Left hindlimb (tissue), 1 donor: Measurements from ENCODE around the gene CDKN2D.
A peak's percentile ranks its signal among the peaks of the same experiment; 100 is the strongest.

Experiments used
- DNase-seq: peaks from one replicate; pipeline ENCODE4 v3.0.0-alpha.2; 2018

The CDKN2D gene

GRCh38 chr19:10568826-10569651 is at the start of gene CDKN2D:
Gene CDKN2D, minus strand, starts transcription at chr19:10568979. Its CDS starts 326 bp downstream, at chr19:10568653.
- DNase-seq = peak; percentile 100

- no peak for DNase-seq
These were observed 48.8 kb upstream of the CDKN2D start for GRCh38 chr19:10617409-10618121.

- DNase-seq = no peak
These were observed 46.7 kb upstream of the CDKN2D start for GRCh38 chr19:10615429-10616023.

- DNase-seq = no peak
These were observed 43.8 kb upstream of the CDKN2D start for GRCh38 chr19:10612499-10613119.

GRCh38 chr19:10611907-10612306 is 43.1 kb upstream of the CDKN2D start:
- DNase-seq = no peak

- no peak for DNase-seq
These were observed 35.7 kb upstream of the CDKN2D start for GRCh38 chr19:10604460-10604980.

GRCh38 chr19:10603873-10604459 is 35.2 kb upstream of the CDKN2D start:
- DNase-seq = peak; percentile 44

- peak; percentile 70 for DNase-seq
These were observed 34.5 kb upstream of the CDKN2D start for GRCh38 chr19:10603084-10603872.

GRCh38 chr19:10602330-10603083 is 33.7 kb upstream of the CDKN2D start:
- DNase-seq = peak; percentile 86

- DNase-seq = no peak
These were observed 33.2 kb upstream of the CDKN2D start for GRCh38 chr19:10601999-10602329.

GRCh38 chr19:10600149-10600548 is 31.4 kb upstream of the CDKN2D start:
- no peak for DNase-seq

- peak; percentile 57 for DNase-seq
These were observed 25.2 kb upstream of the CDKN2D start for GRCh38 chr19:10593820-10594637.

GRCh38 chr19:10593148-10593547 is 24.4 kb upstream of the CDKN2D start:
- DNase-seq = no peak

- DNase-seq = no peak
These were observed 19.0 kb upstream of the CDKN2D start for GRCh38 chr19:10587839-10588150.

- no peak for DNase-seq
These were observed 18.5 kb upstream of the CDKN2D start, which contains the start of gene AP1M2 for GRCh38 chr19:10587022-10587838. Gene AP1M2, minus strand, starts transcription at chr19:10587312. Its CDS starts 81 bp downstream, at chr19:10587231.

- no peak for DNase-seq
These were observed 17.6 kb upstream of the CDKN2D start for GRCh38 chr19:10586396-10586795.

- DNase-seq = no peak
These were observed 14.4 kb upstream of the CDKN2D start for GRCh38 chr19:10583036-10583776.

GRCh38 chr19:10582091-10582490 is 13.3 kb upstream of the CDKN2D start:
- no peak for DNase-seq
